ENCODE measurements around the gene TMIE. TPM values are rescaled to one million over a fixed set of nuclear protein-coding genes. Genes with fewer than 3 reads are reported as not detected.

TMIE gene
- total and polyA plus RNA-seq, 2 donors (not counting 1 experiment from before 2014, with no cell fraction given), result 0.27 to 2.0 TPM

GRCh38 chr3:46742992-46743585, 41.9 kb downstream of the TMIE start:
- H3K79me2 ChIP-seq (ENCODE audit: control insufficient read depth, insufficient read depth, low read length), result no peaks in the 10 kb centered on the region
- H2AFZ ChIP-seq (ENCODE audit: low read length), result no peak overlapping the region
- H3K9me3 ChIP-seq (ENCODE audit: control insufficient read depth, insufficient read depth, low read depth, low read length), result no peaks in the 10 kb centered on the region
- H3K9ac ChIP-seq (ENCODE audit: insufficient read depth, low read length), result no peak overlapping the region
- H3K4me3 ChIP-seq (replicated peaks in 1 of 4; ENCODE audit: control extremely low read depth in 1 of 4, insufficient read depth in 1 of 4, low read depth in 3 of 4, low read length in 4 of 4), result no peak overlapping the region
- H3K4me2 ChIP-seq (ENCODE audit: extremely low read depth, insufficient read depth, low read length), result no peak overlapping the region
- TF ChIP-seq, protein P1, sequence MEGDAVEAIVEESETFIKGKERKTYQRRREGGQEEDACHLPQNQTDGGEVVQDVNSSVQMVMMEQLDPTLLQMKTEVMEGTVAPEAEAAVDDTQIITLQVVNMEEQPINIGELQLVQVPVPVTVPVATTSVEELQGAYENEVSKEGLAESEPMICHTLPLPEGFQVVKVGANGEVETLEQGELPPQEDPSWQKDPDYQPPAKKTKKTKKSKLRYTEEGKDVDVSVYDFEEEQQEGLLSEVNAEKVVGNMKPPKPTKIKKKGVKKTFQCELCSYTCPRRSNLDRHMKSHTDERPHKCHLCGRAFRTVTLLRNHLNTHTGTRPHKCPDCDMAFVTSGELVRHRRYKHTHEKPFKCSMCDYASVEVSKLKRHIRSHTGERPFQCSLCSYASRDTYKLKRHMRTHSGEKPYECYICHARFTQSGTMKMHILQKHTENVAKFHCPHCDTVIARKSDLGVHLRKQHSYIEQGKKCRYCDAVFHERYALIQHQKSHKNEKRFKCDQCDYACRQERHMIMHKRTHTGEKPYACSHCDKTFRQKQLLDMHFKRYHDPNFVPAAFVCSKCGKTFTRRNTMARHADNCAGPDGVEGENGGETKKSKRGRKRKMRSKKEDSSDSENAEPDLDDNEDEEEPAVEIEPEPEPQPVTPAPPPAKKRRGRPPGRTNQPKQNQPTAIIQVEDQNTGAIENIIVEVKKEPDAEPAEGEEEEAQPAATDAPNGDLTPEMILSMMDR (conservative IDR thresholded peaks at IDR 0.05 in 1 of 2, IDR thresholded peaks at IDR 0.05 in 1 of 2; ENCODE audit: low read depth in 1 of 2, low read length in 2 of 2), result no peak
- no peak for TF ChIP-seq EZH2 (IDR thresholded peaks at IDR 0.05; ENCODE audit: low read length, missing control alignments)
- no peaks in the 10 kb centered on the region for H3K36me3 ChIP-seq (ENCODE audit: control insufficient read depth, insufficient read depth, low read length)
- no peaks in the 10 kb centered on the region for H3K4me1 ChIP-seq (ENCODE audit: control insufficient read depth, extremely low read depth, insufficient read depth, low read length)
- H4K20me1 ChIP-seq (ENCODE audit: control insufficient read depth, extremely low read depth, insufficient read depth, low read length), result no peaks in the 10 kb centered on the region
- H3K27ac ChIP-seq (ENCODE audit: insufficient read depth, low read length), result no peak overlapping the region
- no peaks in the 10 kb centered on the region for H3K27me3 ChIP-seq (ENCODE audit: control insufficient read depth, insufficient read depth, low read length)
- DNase-seq (ENCODE audit: low read depth in 2 of 2), result no peak

DNA sequence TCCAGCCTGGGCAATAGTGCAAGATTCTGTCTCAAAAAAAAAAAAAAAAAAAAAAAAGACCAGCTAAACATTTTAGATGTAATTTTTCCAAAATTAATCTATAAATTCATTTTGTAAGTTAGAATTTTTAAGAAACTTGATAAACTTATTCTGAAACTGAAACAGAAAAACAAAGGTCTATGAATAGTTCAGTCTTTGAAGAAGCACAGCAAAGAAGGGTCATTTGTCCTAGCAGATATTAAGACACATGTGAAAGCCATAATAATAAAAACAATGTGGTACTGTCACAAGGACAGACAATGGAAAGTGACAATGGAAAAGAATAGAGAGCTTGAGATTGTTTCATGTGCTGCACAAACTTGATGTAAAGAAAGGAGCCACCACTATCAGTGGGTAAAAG, 45.5 kb downstream of the TMIE start:
- Histone ChIP-seq H3K9me3 (ENCODE audit: control insufficient read depth, insufficient read depth, low read depth, low read length) (no peaks in the 10 kb centered on the region), H3K27me3 (ENCODE audit: control insufficient read depth, insufficient read depth, low read length) (no peaks in the 10 kb centered on the region), H3K4me3 (replicated peaks in 1 of 4; ENCODE audit: control extremely low read depth in 1 of 4, insufficient read depth in 1 of 4, low read depth in 3 of 4, low read length in 4 of 4) (no peak overlapping the region), H2AFZ (ENCODE audit: low read length) (no peak overlapping the region), H3K4me1 (ENCODE audit: control insufficient read depth, extremely low read depth, insufficient read depth, low read length) (no peaks in the 10 kb centered on the region), H3K9ac (ENCODE audit: insufficient read depth, low read length) (no peak overlapping the region), H3K4me2 (ENCODE audit: extremely low read depth, insufficient read depth, low read length) (no peak overlapping the region), H3K27ac (ENCODE audit: insufficient read depth, low read length) (no peak overlapping the region), H3K79me2 (ENCODE audit: control insufficient read depth, insufficient read depth, low read length) (no peaks in the 10 kb centered on the region), H3K36me3 (ENCODE audit: control insufficient read depth, insufficient read depth, low read length) (no peaks in the 10 kb centered on the region), H4K20me1 (ENCODE audit: control insufficient read depth, extremely low read depth, insufficient read depth, low read length) (no peaks in the 10 kb centered on the region)
- TF ChIP-seq, protein P1 (conservative IDR thresholded peaks at IDR 0.05 in 1 of 2, IDR thresholded peaks at IDR 0.05 in 1 of 2; ENCODE audit: low read depth in 1 of 2, low read length in 2 of 2), result no peak
- DNase-seq (ENCODE audit: low read depth in 2 of 2), result no peak

DNA sequence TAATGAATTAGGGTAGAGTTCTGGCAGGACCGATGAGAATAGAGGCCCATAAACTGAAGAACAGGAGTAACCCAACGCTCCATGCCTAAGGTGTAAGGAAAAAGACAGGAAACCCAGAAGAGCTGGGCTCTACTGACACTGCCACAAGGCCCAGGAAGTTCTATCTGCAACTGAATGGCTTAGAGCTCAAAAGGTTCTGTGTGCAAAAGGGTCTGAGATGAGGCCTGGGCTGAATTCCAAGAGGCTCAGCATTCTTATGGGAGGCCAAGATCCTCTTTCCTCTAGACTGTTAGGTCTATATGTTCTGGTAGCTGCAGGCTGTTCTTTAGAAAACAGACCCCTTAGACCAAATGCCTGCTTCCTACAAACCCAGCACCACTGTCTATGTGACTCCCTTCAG, 47.0 kb downstream of the TMIE start:
- no peak overlapping the region for H3K4me3 ChIP-seq (replicated peaks in 1 of 4; ENCODE audit: control extremely low read depth in 1 of 4, insufficient read depth in 1 of 4, low read depth in 3 of 4, low read length in 4 of 4)
- no peak overlapping the region for H3K4me2 ChIP-seq (ENCODE audit: extremely low read depth, insufficient read depth, low read length)
- no peaks in the 10 kb centered on the region for H4K20me1 ChIP-seq (ENCODE audit: control insufficient read depth, extremely low read depth, insufficient read depth, low read length)
- H3K27me3 ChIP-seq (ENCODE audit: control insufficient read depth, insufficient read depth, low read length), result no peaks in the 10 kb centered on the region
- no peaks in the 10 kb centered on the region for H3K79me2 ChIP-seq (ENCODE audit: control insufficient read depth, insufficient read depth, low read length)
- H3K36me3 ChIP-seq (ENCODE audit: control insufficient read depth, insufficient read depth, low read length), result no peaks in the 10 kb centered on the region
- H2AFZ ChIP-seq (ENCODE audit: low read length), result no peak overlapping the region
- H3K4me1 ChIP-seq (ENCODE audit: control insufficient read depth, extremely low read depth, insufficient read depth, low read length), result no peaks in the 10 kb centered on the region
- H3K9me3 ChIP-seq (ENCODE audit: control insufficient read depth, insufficient read depth, low read depth, low read length), result no peaks in the 10 kb centered on the region
- TF ChIP-seq, protein P1 (conservative IDR thresholded peaks at IDR 0.05 in 1 of 2, IDR thresholded peaks at IDR 0.05 in 1 of 2; ENCODE audit: low read depth in 1 of 2, low read length in 2 of 2), result no peak
- no peak for TF ChIP-seq EZH2 (IDR thresholded peaks at IDR 0.05; ENCODE audit: low read length, missing control alignments)
- H3K27ac ChIP-seq (ENCODE audit: insufficient read depth, low read length), result no peak overlapping the region
- DNase-seq (ENCODE audit: low read depth in 2 of 2), result no peak
- no peak overlapping the region for H3K9ac ChIP-seq (ENCODE audit: insufficient read depth, low read length)

Measured in fibroblast of lung (primary cell).